H1 (cell line): ENCODE measurements around the gene ACBD4. TPM values are rescaled to one million over a fixed set of nuclear protein-coding genes. Genes with fewer than 3 reads are reported as not detected.

Source experiments
- CHD1 ChIP-seq: IDR thresholded peaks from 2 replicates; pipeline ENCODE4 v1.6.1; 2012; ENCODE audit warnings: low read depth, low read length, improper control_type of control experiment
- CHD2 ChIP-seq: IDR thresholded peaks from 2 replicates; pipeline ENCODE4 v1.6.1; 2012; ENCODE audit warnings: low read length, improper control_type of control experiment
- CHD7 ChIP-seq: fragments of 300-600 bp; sonication (generic); IDR thresholded peaks from 2 replicates; pipeline ENCODE4 v1.7.1; 2012; ENCODE audit warnings: low read length, moderate library complexity, mild to moderate bottlenecking, inconsistent platforms; ENCODE audit not compliant: insufficient replicate concordance
- HDAC6 ChIP-seq: IDR thresholded peaks from one replicate; pipeline ENCODE4 v1.7.1; 2012; ENCODE audit warnings: low read depth, mild to moderate bottlenecking, inconsistent platforms, low read length, moderate library complexity
- MAX ChIP-seq: IDR thresholded peaks from 2 replicates; pipeline ENCODE4 v1.6.1; 2012; ENCODE audit warnings: inconsistent platforms
- PHF8 ChIP-seq: fragments of 200-600 bp; sonication (generic); conservative IDR thresholded peaks from 2 replicates; pipeline ENCODE4 v1.7.1; 2012; ENCODE audit warnings: low read depth, mild to moderate bottlenecking, inconsistent platforms, low read length, moderate library complexity
- RXRA ChIP-seq: IDR thresholded peaks from 2 replicates; pipeline ENCODE4 v1.6.1; 2011; ENCODE audit warnings: low read depth, mild to moderate bottlenecking, low read length, moderate library complexity; ENCODE audit not compliant: insufficient read depth
- SAP30 ChIP-seq: fragments of 300-600 bp; sonication (generic); IDR thresholded peaks from 2 replicates; pipeline ENCODE4 v1.7.1; 2012; ENCODE audit warnings: low read length, moderate library complexity, mild to moderate bottlenecking, inconsistent platforms; ENCODE audit not compliant: insufficient read depth, insufficient replicate concordance
- SIX5 ChIP-seq: IDR thresholded peaks from 2 replicates; pipeline ENCODE4 v1.6.1; 2011; ENCODE audit warnings: mild to moderate bottlenecking, low read depth, low read length
- polyA plus RNA-seq, 7 experiments: library from polyadenylated mRNA; depleted of rRNA in 3 of 7; stranded (reverse) in 5 of 7; unstranded in 2 of 7; fragments of >200 nt in 5 of 7; fragments of 200-250 nt in 2 of 7; gene quantifications; 1 replicate in 5 of 7; 2 replicates in 1 of 7; 4 replicates in 1 of 7; pipeline versions ENCODE4 v1.2.1 to v1.2.3, GENCODE V29; 2011 to 2013; ENCODE audit warnings: missing spikeins in 2 of 7, mixed read lengths in 2 of 7
- total RNA-seq: library from RNA; stranded (reverse); fragmentation: NEBNext Ultra II Directional; extraction: Animal tissue kit (Norgen Biotek cat#: 25700); gene quantifications from 2 replicates; pipeline ENCODE4 v1.2.1, GENCODE V29; 2021

The ACBD4 gene
- total and polyA plus RNA-seq, 2 of the 8 experiments (the other 6 are each of a cell fraction or from before 2014, with no cell fraction given): 7.3 to 10.7 TPM

DNA sequence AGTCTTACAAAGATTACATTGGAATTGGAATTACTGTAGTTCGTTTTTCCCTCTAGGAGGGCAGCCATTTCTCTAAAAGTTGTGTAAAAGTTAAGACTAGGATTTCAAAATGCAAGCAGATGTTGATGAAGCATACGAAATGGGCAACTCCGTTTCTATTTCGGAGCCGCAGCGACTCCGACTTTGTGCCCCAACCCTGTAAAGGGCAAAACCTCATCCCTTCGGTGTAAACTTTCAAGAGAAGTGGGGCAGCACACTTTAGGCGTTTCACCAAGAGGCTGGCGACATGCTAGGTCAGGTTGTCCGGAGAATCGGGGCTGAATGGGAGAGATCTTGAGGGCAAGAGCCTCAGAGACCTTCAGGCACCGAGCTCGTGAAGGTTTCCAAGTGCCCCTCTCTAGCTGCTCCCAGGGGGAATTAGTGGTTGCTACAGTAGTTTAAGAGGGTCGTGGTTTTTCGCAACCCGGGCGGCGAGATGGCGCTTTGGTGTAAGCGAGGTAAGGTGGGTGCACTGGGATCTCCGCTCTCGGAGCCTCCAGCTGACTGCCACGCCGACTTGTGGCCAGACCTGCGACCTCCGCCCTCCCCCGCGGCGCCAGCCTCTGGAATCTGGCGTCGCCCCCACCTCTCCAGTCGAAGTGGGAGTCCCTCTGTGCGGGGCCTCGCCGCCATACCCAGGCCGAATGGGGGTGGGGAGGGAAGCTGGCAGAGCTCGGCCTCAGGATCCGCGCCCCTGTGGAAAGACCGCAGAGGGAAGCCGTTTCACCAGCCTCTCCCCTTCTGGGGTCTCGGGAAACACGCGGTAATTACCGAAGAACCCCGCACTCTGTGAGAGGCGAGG, 25.2 kb downstream of the ACBD4 start (continued):
- no peak for TF ChIP-seq CHD7
- no peak for TF ChIP-seq RXRA
- TF ChIP-seq CHD2: no peak
- TF ChIP-seq CHD1: no peak
- no peak; the same call in 1 of the 2 replicates for TF ChIP-seq PHF8
- TF ChIP-seq HDAC6: no peak
- TF ChIP-seq SAP30: no peak
- TF ChIP-seq SIX5: no peak
- TF ChIP-seq MAX: peak; percentile 69
